GM19043 (cell line): ENCODE measurements around the gene PAQR5.
A peak's percentile ranks its signal among the peaks of the same experiment; 100 is the strongest.

Experiments
- ATAC-seq: cut with Tn5 transposase; IDR thresholded peaks from one replicate; pipeline ENCODE4 v1.9.1; 2021; ENCODE audit warnings: low read depth; ENCODE audit not compliant: unreplicated experiment

Gene PAQR5

DNA sequence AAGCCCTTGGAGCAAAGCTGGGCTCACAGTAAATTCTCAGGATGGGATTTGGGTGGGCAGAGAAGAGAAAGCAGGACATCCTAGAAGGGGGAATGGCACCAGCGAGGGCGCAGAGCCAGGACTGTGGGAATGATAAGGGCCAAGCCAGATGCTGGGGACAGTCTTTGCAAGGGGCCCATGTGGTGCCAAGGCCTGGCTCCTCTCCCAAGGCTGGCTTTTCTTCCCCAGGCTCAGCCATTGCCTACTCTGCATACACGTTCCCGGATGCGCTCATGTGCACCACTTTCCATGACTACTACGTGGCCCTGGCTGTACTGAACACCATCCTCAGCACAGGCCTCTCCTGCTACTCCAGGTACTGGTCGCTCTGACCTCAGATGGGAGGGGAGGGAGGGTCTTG, 90.7 kb downstream of the PAQR5 start:
- no peak for ATAC-seq

DNA sequence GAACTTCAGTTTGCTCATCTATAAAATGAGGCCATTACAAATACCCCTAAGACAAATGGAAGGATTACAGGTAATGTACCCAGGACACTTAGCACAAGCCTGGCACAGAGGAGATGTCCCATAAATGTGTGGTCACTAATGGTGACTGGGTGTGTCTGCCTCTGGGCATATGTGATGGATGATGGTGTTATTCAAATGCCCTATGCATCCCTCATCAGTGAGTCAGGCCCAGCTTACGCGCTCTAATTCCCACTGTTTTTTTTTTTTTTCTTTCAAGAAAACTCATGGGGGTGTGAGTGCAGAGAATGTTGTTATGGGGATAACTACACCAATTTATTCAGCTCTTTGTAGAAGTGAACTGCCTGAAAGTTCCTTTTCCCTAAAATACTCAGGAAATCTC, 91.9 kb downstream of the PAQR5 start:
- no peak for ATAC-seq

DNA sequence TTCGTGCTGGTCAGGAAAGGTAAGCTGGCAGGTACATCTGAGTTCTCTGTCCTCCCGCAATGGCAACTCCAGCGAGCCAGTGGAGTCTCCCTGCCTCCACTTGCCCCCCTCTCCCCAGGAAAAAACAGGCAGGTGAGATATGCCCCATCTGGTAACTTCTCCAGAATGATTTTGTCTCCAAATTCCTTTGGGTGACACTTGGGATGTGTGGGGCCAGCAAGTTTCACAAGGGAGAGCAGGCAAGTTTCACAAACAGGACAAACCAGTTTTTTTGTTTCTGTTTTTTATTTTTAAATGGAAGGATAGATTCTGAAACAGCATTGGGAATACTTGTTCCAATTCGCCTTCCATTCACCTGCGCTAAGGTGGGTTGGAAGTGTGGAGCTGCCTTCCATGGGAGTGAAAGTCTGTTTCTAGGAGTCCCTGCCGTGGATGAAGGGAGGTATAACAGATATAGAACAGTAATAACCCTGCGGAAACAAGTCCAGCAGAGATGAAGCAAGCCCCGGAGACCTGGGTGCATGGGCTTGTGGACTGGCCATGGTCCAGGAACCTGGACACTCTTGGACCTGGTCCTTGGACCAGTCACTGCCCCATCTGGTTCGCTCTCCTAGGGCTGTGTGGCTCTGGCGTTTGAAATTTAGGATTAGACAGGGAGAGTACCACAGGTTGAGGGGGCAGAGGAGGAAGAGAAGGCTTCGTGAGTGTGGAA, 92.5 kb downstream of the PAQR5 start:
- ATAC-seq, result no peak

DNA sequence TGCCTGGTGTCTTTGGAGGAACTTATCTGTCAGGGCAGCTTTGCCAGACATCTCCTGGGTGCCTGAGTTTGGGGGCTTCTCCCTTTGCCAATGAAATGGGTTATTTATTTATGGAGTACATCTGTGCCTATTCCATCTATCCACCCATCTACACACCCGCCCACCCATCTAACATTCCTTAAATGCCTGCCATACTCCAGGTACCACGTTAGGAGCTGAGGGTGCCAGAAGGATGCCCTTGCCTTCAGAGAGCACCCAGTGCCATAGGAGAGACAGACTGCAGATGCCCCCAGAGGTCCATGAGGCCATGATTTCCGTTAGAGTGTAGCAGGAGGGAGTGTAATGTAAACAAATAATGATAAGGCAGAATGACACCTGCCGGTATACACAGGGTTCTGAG, 93.6 kb downstream of the PAQR5 start:
- no peak for ATAC-seq

DNA sequence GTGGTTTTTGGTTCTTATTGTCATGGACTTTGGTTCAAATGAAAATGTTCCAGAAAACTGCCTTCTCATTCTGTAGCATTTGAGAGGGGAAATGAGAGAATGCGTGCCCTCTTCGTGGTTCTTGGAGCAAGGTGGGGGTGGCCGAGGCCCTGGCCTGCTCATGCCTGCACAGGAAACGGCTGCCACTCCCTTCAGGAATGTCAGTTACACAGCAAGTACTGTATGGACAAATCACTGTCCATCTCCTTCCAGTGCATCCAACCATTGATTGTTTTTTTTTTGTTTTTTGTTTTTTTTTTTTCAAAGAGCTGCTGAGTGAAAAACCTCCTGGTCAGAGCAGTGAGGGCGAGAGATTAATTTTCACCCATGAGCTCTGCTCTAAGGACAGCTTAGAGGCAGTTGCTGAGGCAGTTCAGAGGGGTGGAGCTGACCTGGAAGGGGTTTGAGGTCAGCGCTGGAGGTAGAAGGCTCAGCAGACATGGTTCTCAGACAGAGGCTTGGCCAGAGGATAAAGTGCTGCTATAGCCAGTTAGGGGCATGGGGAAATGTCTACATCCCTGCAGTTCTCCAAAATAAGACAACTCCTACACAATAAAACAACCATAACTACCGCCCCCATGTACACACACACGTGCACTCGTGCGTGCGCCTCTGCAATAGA, 95.2 kb downstream of the PAQR5 start:
- ATAC-seq, result no peak

DNA sequence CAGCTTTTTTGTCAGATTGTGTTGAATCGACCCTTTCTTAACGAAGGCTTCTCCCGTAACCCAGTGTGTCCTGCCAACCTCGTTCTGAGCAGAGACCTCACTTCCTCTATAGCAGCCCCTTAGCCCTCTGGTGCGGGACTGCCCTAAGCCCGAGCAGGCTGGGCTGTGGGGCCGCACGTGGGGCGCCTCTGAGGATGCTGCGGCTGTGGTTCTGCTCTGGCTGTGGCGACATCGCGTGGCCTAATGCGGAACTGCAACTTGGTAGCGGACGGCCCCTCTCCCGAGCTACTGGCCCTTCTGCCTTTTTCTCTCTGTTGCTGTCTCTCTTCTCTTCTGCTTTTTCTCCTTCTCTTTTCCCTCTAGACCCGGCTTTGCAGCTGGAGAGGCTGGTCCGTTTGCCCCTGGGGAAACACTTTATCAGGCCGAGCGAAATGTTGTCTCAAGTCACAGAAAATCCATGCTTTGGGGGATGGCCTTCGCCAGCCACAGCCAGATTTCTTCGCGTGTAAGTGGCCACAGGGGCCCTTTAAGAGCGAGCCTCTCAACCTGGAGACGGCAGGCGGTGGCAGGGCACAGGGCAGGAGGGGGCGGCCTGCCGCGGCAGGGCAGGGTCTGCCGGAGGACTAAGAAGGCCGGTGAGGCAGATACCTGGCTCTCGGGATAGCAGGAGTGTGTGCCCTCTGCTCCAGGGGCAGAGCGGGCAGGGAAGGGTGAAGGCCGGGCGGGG, 96.0 kb downstream of the PAQR5 start:
- no peak for ATAC-seq

DNA sequence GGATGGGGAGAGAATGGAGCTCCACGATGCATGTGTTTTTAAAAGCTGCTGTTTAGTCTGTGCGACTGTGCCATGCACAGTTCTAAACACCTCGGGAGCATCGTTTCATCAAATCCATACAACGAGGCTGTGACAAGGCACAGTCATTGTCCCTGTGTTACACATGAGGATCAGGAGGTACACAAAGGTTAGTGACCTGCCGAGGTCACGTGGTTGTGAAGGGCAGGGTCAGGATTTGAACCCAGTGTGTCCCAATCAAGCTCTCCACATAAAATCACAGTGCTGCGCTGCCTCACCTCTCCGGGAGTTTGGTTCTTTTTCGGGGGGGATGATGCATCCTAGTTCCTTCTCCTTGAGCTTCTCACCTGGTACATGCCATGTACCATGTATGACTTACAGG, 96.7 kb downstream of the PAQR5 start:
- ATAC-seq, result no peak

DNA sequence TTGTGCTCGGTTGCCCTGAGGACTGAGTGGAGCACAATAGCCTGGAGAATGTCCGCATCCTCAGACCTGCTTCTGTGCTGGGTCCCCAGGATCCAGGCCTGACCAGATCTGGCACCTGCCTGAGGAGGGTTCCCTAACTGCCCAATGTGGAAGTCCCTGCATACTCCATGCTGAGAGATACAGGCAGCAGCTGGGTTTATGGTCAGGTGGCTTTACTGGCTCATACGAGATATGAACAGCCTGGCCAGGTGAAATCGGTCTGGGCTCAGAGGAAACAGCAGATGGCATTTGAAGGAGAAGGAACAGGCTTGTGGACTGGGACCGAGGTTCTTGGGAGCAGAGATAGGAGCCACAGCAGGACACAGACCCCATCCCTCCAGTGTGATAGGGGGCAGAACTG, 97.3 kb downstream of the PAQR5 start:
- no peak for ATAC-seq

DNA sequence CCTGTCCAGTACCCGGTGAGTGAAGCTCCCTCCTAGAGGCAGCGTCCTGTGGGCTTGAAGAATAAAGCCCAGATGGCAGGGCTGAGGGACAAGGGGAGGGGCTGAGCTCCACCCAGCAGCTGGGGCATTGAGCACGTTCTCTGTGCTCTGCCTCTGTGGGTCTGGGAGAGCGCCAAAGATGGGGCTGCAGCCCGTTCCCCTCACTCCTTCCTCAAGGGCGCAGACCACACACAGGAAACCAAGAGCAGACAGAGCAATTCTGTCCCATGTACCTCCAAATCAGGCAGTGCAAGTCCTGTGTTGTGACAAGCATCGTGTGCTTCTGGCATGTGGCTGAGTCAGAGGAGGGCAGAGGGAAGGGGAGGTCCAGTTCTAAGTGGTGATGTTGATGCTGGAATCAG, 99.8 kb downstream of the PAQR5 start:
- ATAC-seq, result no peak

DNA sequence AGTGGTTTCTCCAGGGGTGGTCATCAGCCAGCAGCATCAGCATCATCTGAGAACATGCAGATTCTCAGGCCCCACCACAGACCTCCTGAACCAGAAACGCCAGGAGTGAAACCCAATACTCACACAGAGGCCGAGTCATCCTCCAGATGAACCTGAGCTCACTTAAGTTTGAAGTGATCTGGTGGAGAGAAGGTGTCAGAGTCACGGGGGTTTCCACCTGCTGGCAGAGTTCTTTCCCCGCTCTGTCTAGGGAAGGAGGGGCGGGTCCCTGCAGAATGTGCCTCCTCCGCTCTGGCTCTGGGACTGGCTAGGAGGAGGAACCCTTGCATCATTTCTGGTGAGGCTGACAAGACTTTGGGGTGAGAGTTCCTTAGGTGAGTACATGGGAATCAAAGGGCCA, 102.1 kb downstream of the PAQR5 start:
- no peak for ATAC-seq

DNA sequence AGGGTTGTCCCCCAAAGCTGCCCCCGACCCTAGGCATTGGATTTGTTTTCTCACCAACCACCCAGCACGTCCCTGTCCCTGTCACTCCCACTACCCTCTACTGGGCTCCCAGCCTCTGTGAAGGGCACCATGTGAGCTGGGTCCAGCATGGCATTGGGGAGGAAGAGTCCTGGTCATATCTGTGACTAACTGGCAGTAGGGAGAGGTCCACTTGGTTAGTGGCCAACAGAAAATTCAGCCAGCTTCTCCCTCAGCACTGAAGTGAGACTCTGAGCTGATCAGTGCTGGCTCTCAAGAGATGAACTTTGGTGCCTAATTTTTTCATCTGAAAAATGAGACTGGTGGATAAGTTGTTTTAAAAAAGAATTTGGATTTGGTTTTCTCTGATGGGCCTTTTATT, 104.1 kb downstream of the PAQR5 start:
- no peak for ATAC-seq

DNA sequence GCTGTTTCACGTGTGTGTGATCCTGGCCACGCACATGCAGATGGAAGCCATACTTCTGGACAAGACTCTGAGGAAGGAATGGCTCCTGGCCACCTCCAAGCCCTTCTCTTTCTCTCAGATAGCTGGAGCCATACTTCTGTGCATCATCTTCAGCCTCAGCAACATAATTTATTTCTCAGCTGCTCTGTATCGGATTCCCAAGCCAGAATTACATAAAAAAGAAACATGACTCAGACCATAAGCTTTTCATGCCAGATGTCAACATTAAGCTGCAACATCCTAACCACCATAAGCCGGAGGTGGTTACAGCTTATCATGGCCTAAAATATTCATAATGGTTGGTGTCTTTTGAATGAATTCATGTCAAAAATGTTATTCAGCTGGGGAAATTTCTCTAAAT, 104.9 kb downstream of the PAQR5 start:
- ATAC-seq, result no peak

DNA sequence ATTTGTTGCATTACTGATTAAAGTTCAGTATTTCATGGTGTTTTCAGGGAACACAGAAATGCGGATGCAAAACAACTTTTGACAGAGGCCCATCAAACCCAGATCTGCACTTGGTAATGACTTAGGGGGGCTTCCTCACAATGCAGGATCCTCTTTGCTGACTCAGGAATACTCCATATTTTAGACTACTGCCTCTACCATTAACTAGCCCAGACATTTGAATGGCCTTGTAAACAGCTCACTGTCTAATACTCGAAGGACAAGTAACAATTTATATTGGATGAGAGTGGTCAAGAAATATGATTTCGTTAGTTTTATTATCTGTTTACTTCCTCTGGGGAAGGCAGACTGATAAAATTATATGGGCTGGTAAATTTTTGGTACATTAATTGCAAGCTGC, 106.4 kb downstream of the PAQR5 start:
- no peak for ATAC-seq

DNA sequence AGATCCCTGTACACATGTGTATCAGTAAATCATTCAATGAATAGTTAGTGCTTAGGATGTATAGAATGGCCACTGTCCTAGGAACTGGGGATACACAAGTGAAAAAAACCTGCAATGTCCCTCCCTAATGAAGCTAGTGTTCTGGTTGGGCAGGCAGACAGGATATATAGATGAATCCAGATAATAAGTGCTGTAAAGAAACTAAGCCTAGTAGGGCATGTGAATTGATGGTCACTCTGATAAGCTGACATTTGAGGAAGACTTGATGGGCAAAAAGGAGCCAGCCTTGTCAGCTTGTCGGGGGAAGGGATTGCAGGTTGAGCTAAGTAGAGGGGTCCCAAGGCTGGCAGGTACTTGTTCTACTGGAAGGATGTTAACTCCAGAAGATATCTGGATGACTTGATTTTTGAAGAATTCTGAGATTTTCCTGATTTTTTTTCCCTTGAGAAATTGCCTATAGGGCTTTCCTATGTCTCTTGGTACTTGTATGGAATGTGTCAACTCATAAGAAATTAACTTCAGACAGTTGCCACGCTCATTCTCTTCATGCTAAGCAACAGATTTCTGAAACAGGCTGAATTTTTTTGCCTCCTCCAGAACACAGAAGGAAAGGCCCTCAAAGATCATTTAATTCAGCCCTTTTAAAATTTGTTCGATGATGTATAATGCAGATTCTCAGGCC, 109.1 kb downstream of the PAQR5 start:
- no peak for ATAC-seq

DNA sequence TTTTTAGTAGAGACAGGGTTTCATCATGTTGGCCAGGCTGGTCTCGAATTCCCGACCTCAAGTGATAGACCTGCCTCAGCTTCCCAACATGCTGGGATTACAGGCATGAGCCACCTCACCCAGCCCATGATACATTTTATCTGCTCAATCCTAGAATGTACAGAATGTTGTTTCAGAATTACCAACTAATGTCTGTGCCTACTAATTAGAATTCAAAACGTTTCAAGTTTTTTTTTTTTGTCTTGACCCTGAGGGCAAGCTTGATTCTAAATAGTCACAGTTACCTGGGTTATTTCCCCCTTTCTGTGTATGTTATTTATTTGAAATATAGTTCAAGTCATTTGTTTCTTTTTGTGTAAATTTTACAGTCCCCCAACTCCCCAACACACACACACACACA, 110.1 kb downstream of the PAQR5 start:
- ATAC-seq, result no peak

DNA sequence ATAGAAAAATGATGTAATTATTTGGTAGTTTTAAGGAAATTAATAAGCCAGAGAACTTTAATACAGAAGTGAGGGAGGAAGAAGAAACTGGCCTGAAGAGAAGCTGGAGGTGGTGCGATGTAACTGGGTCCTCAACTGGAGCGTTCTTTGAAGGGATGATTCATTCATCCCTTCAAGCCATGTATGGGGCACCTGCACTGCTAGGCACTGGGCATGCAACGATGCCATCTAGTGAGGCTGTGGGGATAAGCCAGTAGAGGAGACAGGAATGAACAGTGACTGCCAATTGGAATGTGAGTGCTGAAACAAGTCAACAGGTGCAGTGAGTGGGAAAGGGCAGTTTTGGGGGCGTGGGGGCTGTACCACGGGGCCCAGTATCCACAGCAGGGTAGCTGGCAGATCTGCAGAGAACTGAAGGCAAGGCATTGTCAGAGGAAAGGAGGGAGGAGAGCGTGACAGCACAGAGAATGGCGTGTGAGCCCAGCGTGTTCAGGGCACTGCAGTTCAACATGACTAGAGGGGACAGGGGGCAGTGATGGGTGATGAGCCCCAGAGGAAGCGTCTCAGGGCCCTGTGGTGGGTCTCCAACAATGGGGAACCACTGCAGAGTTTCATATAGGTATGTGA, 111.6 kb downstream of the PAQR5 start:
- ATAC-seq, result no peak

DNA sequence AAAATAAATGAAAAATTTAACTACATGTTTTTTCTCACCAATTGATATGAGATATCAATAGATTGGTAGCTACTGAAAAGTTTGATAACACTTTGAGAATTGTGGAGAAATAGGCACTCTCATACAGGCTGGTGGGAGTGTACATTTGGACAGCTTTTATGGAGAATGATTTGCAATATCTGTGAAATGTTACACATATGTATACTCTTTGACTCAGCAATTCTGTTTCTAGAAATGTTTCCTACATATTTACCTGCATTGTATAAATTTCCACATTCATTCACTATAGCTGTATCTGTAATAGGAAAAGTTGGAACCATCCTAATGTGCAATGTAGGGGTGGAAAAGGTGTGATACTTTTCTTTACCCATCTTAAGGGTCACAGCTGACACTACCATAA, 113.6 kb downstream of the PAQR5 start:
- no peak for ATAC-seq

DNA sequence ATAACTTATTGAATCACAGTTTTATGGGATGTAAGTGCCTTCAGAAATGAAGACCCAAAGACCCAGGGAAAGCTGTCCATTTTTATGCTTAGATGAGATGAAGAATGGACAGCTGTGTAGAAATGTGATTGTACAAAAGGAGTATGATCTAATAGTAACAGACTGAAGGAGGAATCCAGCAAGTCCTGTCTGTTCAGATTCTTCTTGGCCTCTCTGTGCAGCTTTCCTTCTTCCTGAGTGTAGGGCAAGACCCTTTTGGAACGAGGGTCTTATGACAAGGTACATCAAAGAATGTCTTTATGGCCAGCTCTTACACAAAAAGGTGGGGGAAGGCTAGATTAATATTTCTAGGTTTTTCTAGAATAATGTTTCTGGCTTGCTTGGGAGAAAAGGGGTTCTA, 114.0 kb downstream of the PAQR5 start:
- ATAC-seq, result no peak

DNA sequence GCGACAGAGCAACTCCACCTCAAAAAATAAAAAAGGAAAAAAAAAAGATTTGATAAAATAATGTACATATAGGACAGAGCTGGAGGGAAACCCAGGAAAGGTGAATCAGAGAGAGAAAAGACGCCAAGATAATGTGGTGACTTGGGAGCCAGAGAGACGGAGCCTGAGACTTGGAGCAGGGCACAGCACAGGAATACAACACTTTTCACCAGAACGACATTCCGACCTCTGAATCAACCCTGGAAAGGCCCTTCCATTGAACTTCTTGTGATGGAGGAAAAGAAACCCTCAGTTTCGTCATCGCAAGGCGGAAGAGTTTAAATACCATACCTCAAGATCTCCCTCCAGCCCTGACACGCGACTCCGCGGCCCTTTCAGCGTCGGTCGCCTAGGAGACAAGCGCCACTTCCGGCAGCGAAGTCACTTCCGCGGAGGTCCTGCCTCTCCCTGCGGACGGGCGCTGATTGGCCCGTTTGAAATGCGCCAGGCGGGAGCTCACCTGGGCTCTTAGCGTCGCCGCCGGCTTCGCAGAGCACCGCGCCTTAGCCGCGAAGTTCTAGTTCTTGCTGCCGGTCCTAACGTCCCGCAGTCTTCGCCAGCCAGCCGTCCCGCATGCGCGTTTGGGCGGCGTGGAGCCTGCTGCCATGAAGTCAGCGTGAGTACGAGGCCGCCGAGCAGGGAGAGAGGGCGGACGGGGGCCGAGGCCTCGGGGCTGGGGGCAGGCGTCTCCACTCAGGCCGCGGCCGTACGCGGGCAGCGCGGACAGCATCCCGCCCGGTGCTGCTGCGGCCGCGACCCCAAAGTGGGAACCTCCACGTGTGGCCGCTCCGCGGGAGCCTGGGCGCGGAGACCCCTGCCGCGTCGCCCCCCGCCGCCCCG, 115.3 kb downstream of the PAQR5 start, which contains the start of gene KIF23:
KIF23 (plus strand) TSS at position 528 of the 879 bp plus-strand sequence; CDS start at position 645, 117 bp downstream.
- peak; percentile 94 for ATAC-seq

DNA sequence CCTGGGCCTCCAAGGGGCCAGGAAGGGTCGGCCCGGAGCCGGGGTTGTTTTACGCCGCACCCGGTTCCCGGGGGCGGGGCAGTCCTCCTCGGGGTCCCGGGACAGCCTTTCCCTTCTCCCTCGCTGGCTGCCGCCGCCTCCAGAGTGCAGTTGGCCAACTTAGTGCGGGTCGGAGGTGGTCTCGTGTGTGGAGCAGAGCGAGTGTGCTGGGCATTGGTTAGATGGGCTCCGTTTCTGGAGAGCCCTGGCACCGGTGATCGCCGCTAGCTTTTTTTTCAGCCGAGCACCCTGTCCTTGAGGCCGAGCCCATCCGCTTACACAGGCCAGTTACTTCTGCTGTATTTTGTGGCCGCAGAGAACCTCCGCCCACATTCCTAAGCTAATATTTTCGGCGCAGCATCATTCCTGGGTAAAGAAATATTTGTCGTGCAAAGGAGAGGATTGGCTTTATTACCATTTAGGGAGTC, 116.0 kb downstream of the PAQR5 start:
- ATAC-seq, result peak; percentile 26
